MM.1S (cell line): ENCODE measurements around the gene CTNNA3.

ENCODE experiments used
- DNase-seq: peaks from one replicate; pipeline ENCODE4 v3.0.0-alpha.2; 2015
- H2AFZ ChIP-seq: fragments of 300-600 bp; sonication (generic); 2 replicates; pipeline ENCODE4 v1.6.0; 2016; ENCODE audit warnings: antibody characterized with exemption, low read length
- H3F3A ChIP-seq: fragments of 300-600 bp; sonication (generic); 2 replicates; pipeline ENCODE4 v1.6.1; 2016; ENCODE audit warnings: mild to moderate bottlenecking, antibody characterized with exemption, low read length, moderate library complexity, mixed read lengths; ENCODE audit not compliant: insufficient read depth
- H3K27ac ChIP-seq: fragments of 300-600 bp; sonication (generic); 2 replicates; pipeline ENCODE4 v1.5.1; 2016; ENCODE audit warnings: mild to moderate bottlenecking, low read length
- H3K27me3 ChIP-seq: fragments of 300-600 bp; sonication (generic); replicated peaks from 2 replicates; pipeline ENCODE4 v1.6.0; 2016; ENCODE audit warnings: low read length; ENCODE audit not compliant: insufficient read depth
- H3K36me3 ChIP-seq: fragments of 300-600 bp; sonication (generic); replicated peaks from 2 replicates; pipeline ENCODE4 v1.6.1; 2016; ENCODE audit warnings: mild to moderate bottlenecking, low read length, mixed read lengths; ENCODE audit not compliant: insufficient read depth
- H3K4me1 ChIP-seq: fragments of 300-600 bp; sonication (generic); 2 replicates; pipeline ENCODE4 v1.6.1; 2016; ENCODE audit warnings: low read length, mixed read lengths
- H3K4me2 ChIP-seq: fragments of 300-600 bp; sonication (generic); 2 replicates; pipeline ENCODE4 v1.6.0; 2016; ENCODE audit warnings: low read depth, low read length
- H3K4me3 ChIP-seq: fragments of 300-600 bp; sonication (generic); 2 replicates; pipeline ENCODE4 v1.5.1; 2016; ENCODE audit warnings: low read length, mixed read lengths
- H3K79me2 ChIP-seq: fragments of 300-600 bp; sonication (generic); 2 replicates; pipeline ENCODE4 v1.6.1; 2016; ENCODE audit warnings: mixed run types, low read length, mixed read lengths
- H3K9ac ChIP-seq: fragments of 300-600 bp; sonication (generic); 2 replicates; pipeline ENCODE4 v1.6.1; 2016; ENCODE audit warnings: low read length, mixed read lengths
- H3K9me2 ChIP-seq: fragments of 300-600 bp; sonication (generic); replicated peaks from 2 replicates; pipeline ENCODE4 v1.6.1; 2016; ENCODE audit warnings: mild to moderate bottlenecking, low read length, mixed read lengths; ENCODE audit not compliant: insufficient read depth
- H3K9me3 ChIP-seq: fragments of 300-600 bp; sonication (generic); replicated peaks from 2 replicates; pipeline ENCODE4 v1.6.1; 2016; ENCODE audit warnings: mild to moderate bottlenecking, low read length, mixed read lengths; ENCODE audit not compliant: insufficient read depth
- H4K20me1 ChIP-seq: fragments of 300-600 bp; sonication (generic); 2 replicates; pipeline ENCODE4 v1.6.1; 2016; ENCODE audit warnings: mild to moderate bottlenecking, low read length, moderate library complexity, mixed read lengths; ENCODE audit not compliant: insufficient read depth
- EZH2 ChIP-seq: fragments of 300-600 bp; sonication (generic); optimal IDR thresholded peaks from 2 replicates; pipeline ENCODE3; 2017; ENCODE audit warnings: low read depth, mild to moderate bottlenecking, antibody characterized with exemption, low read length, mixed read lengths
- EZH2phosphoT487 ChIP-seq: fragments of 300-600 bp; sonication (generic); IDR thresholded peaks from 2 replicates; pipeline ENCODE4 v1.6.1; 2018; ENCODE audit warnings: antibody characterized with exemption, low read length
- TF ChIP-seq, protein P1 (sequence below): fragments of 300-600 bp; sonication (generic); IDR thresholded peaks from 2 replicates; pipeline ENCODE4 v1.5.1; 2016; ENCODE audit warnings: antibody characterized with exemption, low read length, mixed read lengths

CTNNA3 gene

DNA sequence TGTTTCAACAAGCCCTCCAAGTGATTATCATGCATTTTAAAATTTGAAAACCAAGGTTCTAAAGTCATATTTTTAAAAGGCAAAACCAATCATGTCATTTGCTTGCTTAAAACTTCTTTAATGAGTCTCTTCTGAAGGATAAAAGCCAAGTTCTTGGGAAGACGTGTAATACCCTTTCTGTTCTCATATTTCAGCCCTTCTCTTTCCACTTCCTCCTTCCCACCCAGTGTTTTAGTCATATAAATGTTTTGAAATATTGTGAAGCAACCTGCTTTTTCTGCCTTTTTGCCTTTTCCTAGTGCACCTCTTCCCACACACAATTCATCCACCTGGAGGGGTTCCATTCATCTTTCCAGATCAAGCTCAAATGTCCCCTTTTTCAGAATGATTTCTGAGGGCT lies 981.3 kb downstream of the CTNNA3 start:
- Histone ChIP-seq H2AFZ (no peak overlapping the region), H3K27me3 (no peaks in the 10 kb centered on the region), H3K9me3 (no peaks in the 10 kb centered on the region), H3K27ac (no peak overlapping the region), H3K4me3 (no peak overlapping the region), H3K9me2 (no peaks in the 10 kb centered on the region), H4K20me1 (no peaks in the 10 kb centered on the region), H3K79me2 (no peaks in the 10 kb centered on the region), H3F3A (no peaks in the 10 kb centered on the region), H3K9ac (no peak overlapping the region), H3K4me2 (no peak overlapping the region), H3K4me1 (no peaks in the 10 kb centered on the region), H3K36me3 (no peaks in the 10 kb centered on the region)
- DNase-seq = no peak
- TF ChIP-seq, protein P1, sequence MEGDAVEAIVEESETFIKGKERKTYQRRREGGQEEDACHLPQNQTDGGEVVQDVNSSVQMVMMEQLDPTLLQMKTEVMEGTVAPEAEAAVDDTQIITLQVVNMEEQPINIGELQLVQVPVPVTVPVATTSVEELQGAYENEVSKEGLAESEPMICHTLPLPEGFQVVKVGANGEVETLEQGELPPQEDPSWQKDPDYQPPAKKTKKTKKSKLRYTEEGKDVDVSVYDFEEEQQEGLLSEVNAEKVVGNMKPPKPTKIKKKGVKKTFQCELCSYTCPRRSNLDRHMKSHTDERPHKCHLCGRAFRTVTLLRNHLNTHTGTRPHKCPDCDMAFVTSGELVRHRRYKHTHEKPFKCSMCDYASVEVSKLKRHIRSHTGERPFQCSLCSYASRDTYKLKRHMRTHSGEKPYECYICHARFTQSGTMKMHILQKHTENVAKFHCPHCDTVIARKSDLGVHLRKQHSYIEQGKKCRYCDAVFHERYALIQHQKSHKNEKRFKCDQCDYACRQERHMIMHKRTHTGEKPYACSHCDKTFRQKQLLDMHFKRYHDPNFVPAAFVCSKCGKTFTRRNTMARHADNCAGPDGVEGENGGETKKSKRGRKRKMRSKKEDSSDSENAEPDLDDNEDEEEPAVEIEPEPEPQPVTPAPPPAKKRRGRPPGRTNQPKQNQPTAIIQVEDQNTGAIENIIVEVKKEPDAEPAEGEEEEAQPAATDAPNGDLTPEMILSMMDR = no peak
- TF ChIP-seq EZH2phosphoT487 (no peak), EZH2 (no peak)

DNA sequence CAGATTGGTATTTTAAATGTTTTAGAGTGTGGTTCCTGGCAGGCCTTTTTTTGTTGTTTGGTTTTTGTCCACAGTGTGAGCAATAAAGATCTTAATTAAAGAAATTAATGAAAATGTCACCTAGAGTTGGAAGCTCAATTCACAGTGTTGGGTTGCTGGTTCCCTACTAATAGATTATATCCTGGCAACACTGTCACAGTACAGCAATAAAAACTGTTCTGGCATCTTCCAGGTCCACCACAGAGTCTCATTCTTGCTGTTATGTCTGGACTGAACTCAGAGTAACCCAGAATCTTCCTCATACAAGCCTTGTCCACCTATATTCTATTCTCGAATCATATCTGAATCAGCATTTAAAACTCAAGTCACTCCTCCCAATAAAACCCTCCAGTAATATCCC lies 982.6 kb downstream of the CTNNA3 start:
- Histone ChIP-seq H3K9ac (no peak overlapping the region), H2AFZ (no peak overlapping the region), H3K79me2 (no peaks in the 10 kb centered on the region)

DNA sequence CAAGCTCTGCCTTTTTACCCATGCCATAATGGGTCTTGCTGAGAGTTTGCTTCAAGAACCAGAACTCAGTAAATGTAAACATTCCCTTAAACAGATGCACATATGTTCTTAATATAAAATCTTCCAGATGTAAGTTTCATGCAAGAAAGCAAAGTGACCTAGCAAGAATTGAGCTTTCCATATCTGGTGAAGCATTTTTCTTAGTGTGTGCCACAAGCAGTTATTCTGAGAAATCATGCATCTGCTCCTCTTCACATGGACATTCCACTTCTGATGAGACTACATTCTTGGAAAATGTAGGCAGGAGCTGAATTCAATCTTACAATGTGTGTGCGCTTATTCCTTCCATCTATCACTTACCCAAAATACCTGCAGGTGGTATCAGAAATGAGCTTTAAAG lies 997.9 kb downstream of the CTNNA3 start:
- no peaks in the 10 kb centered on the region for H4K20me1 ChIP-seq

More for the DNA sequence above, 982.6 kb downstream of the CTNNA3 start:
- Histone ChIP-seq H4K20me1 (no peaks in the 10 kb centered on the region), H3F3A (no peaks in the 10 kb centered on the region), H3K27ac (no peak overlapping the region), H3K9me3 (no peaks in the 10 kb centered on the region), H3K27me3 (no peaks in the 10 kb centered on the region), H3K4me1 (no peaks in the 10 kb centered on the region), H3K4me3 (no peak overlapping the region), H3K9me2 (no peaks in the 10 kb centered on the region), H3K4me2 (no peak overlapping the region), H3K36me3 (no peaks in the 10 kb centered on the region)
- DNase-seq = no peak
- TF ChIP-seq EZH2 = no peak
- no peak for TF ChIP-seq EZH2phosphoT487
- TF ChIP-seq, protein P1 = no peak

More for the DNA sequence above, 997.9 kb downstream of the CTNNA3 start:
- no peaks in the 10 kb centered on the region for H3K9me2 ChIP-seq
- no peak overlapping the region for H3K4me2 ChIP-seq
- no peaks in the 10 kb centered on the region for H3K79me2 ChIP-seq
- no peaks in the 10 kb centered on the region for H3K9me3 ChIP-seq
- no peak overlapping the region for H3K4me3 ChIP-seq
- H3F3A ChIP-seq = no peaks in the 10 kb centered on the region
- no peaks in the 10 kb centered on the region for H3K27me3 ChIP-seq
- no peak overlapping the region for H3K27ac ChIP-seq
- H3K4me1 ChIP-seq = no peaks in the 10 kb centered on the region
- no peak overlapping the region for H3K9ac ChIP-seq
- H2AFZ ChIP-seq = no peak overlapping the region
- no peak for DNase-seq
- H3K36me3 ChIP-seq = no peaks in the 10 kb centered on the region
- TF ChIP-seq EZH2 (no peak), EZH2phosphoT487 (no peak)
- TF ChIP-seq, protein P1 = no peak
